K562 (cell line): ENCODE data around the gene HOTAIR. TPM values are rescaled to one million over a fixed set of nuclear protein-coding genes. Genes with fewer than 3 reads are reported as not detected.

Experiments used
- ATAC-seq: fragments of 200-7000 bp; cut with Tn5 transposase; 3 replicates; pipeline ENCODE4 v1.9.1; 2020; ENCODE audit warnings: moderate library complexity
- BruUV-seq: library from RNA; stranded (reverse); fragments of 400-500 nt; replicated peaks from 2 replicates; lab custom pipeline; 2021; lab: Mats Ljungman, UMichigan
- CTCF ChIA-PET: fragments of 300-600 bp; formaldehyde crosslinking; extraction: SDS; loops from one replicate; lab custom pipeline; 2021; ENCODE audit warnings: low intra/inter-chr PET ratio; lab: Yijun Ruan, JAX
- POLR2A ChIA-PET: fragments of 300-600, 350-650 bp; sonication (Branson Sonifier 250); formaldehyde crosslinking; extraction: SDS; loops from one replicate; lab custom pipeline; 2021; ENCODE audit warnings: antibody characterized with exemption, inconsistent platforms; lab: Yijun Ruan, JAX
- DNase-seq, 4 experiments: peaks; one replicate each; pipeline versions ENCODE4 v3.0.0 to v3.0.0-alpha.2; 2011 to 2018; ENCODE audit warnings: low spot score in 3 of 4, mixed read lengths in 3 of 4; ENCODE audit errors: extremely low read depth in 1 of 4
- FAIRE-seq: peaks from 2 replicates; lab custom pipeline; 2011; peaks lifted over from hg19 to GRCh38; lab: Jason Lieb, UNC
- H2AFZ ChIP-seq: 2 replicates; pipeline ENCODE4 v1.6.0; 2011; ENCODE audit warnings: low read depth, low read length, control low read depth, inconsistent platforms
- H3K27ac ChIP-seq: fragments of 200-600 bp; 3 replicates; pipeline ENCODE4 v1.8.0; 2011; ENCODE audit warnings: low read depth, mild to moderate bottlenecking, control low read depth, inconsistent platforms, low read length, moderate library complexity, mixed read lengths; ENCODE audit errors: extremely low read depth
- H3K27me3 ChIP-seq, 2 experiments: fragments of 300-600 bp in 1 of 2; 2 replicates in 1 of 2; 3 replicates in 1 of 2; pipeline versions ENCODE4 v1.6.0 to v1.8.0; 2011; ENCODE audit warnings: inconsistent platforms in 2 of 2, low read length in 2 of 2, mild to moderate bottlenecking in 1 of 2, mixed read lengths in 1 of 2, moderate library complexity in 1 of 2; ENCODE audit not compliant: control insufficient read depth in 2 of 2, insufficient read depth in 2 of 2
- H3K36me3 ChIP-seq: fragments of 300-600 bp; 3 replicates; pipeline ENCODE4 v1.8.0; 2011; ENCODE audit warnings: mild to moderate bottlenecking, low read length, inconsistent platforms; ENCODE audit not compliant: control insufficient read depth, insufficient read depth
- H3K4me1 ChIP-seq, 2 experiments: fragments of 200-600 bp in 1 of 2; replicated peaks in 1 of 2; 2 replicates in 1 of 2; 3 replicates in 1 of 2; pipeline versions ENCODE4 v1.5.1 to v1.8.0; 2011; ENCODE audit warnings: inconsistent platforms in 2 of 2, low read length in 2 of 2, mild to moderate bottlenecking in 1 of 2, mixed read lengths in 1 of 2, moderate library complexity in 1 of 2; ENCODE audit not compliant: control insufficient read depth in 2 of 2, insufficient read depth in 2 of 2
- H3K4me2 ChIP-seq: 2 replicates; pipeline ENCODE4 v1.6.1; 2011; ENCODE audit warnings: low read length, control low read depth, inconsistent platforms, mixed read lengths; ENCODE audit not compliant: insufficient read depth
- H3K4me3 ChIP-seq: fragments of 200-600 bp; sonication (generic), shearing (Covaris generic); 2 replicates; pipeline ENCODE4 v1.5.1; 2016; ENCODE audit warnings: control low read depth, inconsistent platforms
- H3K79me2 ChIP-seq: fragments of 200-600 bp; 3 replicates; pipeline ENCODE4 v1.8.0; 2011; ENCODE audit warnings: low read length, inconsistent platforms; ENCODE audit not compliant: control insufficient read depth, insufficient read depth
- H3K9ac ChIP-seq, 2 experiments: 2 replicates each; pipeline versions ENCODE4 v1.6.0 to v1.6.1; 2011; ENCODE audit warnings: low read depth in 2 of 2, low read length in 2 of 2, control low read depth in 1 of 2, inconsistent platforms in 1 of 2, mild to moderate bottlenecking in 1 of 2, mixed read lengths in 1 of 2; ENCODE audit not compliant: insufficient read depth in 1 of 2
- H3K9me1 ChIP-seq: one replicate; pipeline ENCODE4 v1.6.0; 2011; ENCODE audit warnings: inconsistent platforms, mild to moderate bottlenecking, low read length, moderate library complexity; ENCODE audit not compliant: control insufficient read depth, insufficient read depth
- H3K9me3 ChIP-seq: replicated peaks from 2 replicates; pipeline ENCODE4 v1.5.1; 2011; ENCODE audit warnings: low read depth, low read length, inconsistent platforms; ENCODE audit not compliant: control insufficient read depth, insufficient read depth
- H4K20me1 ChIP-seq: replicated peaks from 2 replicates; pipeline ENCODE4 v1.6.1; 2011; ENCODE audit warnings: low read length, inconsistent platforms, mixed read lengths; ENCODE audit not compliant: control insufficient read depth, insufficient read depth
- ATF6 ChIP-seq: sonication (generic); formaldehyde crosslinking; IDR thresholded peaks from 2 replicates; pipeline ENCODE4 v1.4.0; 2020; ENCODE audit warnings: mild to moderate bottlenecking, missing genetic modification reagents
- BRF2 ChIP-seq: IDR thresholded peaks from 3 replicates; pipeline ENCODE4 v1.6.1; 2011; ENCODE audit warnings: borderline replicate concordance, mild to moderate bottlenecking; ENCODE audit not compliant: insufficient read length, insufficient read depth
- EGR1 ChIP-seq: fragments of 450-650 bp; conservative IDR thresholded peaks from 2 replicates; pipeline ENCODE4 v1.6.1; 2017; ENCODE audit warnings: mild to moderate bottlenecking
- ETV1 ChIP-seq: fragments of 450-650 bp; conservative IDR thresholded peaks from 2 replicates; pipeline ENCODE4 v1.6.1; 2016; ENCODE audit warnings: missing genetic modification characterization, control low read depth, low read depth, missing compliant biosample characterization
- JUND ChIP-seq, 2 experiments: IDR thresholded peaks; 2 replicates in 1 of 2; 3 replicates in 1 of 2; pipeline ENCODE4 v1.6.1; 2011; ENCODE audit warnings: borderline replicate concordance in 2 of 2, low read depth in 2 of 2, low read length in 2 of 2, improper control_type of control experiment in 1 of 2, missing biosample characterization in 1 of 2, missing genetic modification characterization in 1 of 2, missing genetic modification reagents in 1 of 2
- NBN ChIP-seq: fragments of 450-650 bp; IDR thresholded peaks from 2 replicates; pipeline ENCODE4 v1.6.1; 2016; ENCODE audit warnings: low read depth, mild to moderate bottlenecking
- NCOA6 ChIP-seq: fragments of 450-650 bp; IDR thresholded peaks from 2 replicates; pipeline ENCODE4 v1.6.1; 2017; ENCODE audit warnings: mild to moderate bottlenecking
- NFATC3 ChIP-seq: fragments of 450-650 bp; IDR thresholded peaks from 2 replicates; pipeline ENCODE4 v1.6.1; 2017; ENCODE audit warnings: mild to moderate bottlenecking
- SMARCA5 ChIP-seq: fragments of 450-650 bp; IDR thresholded peaks from 2 replicates; pipeline ENCODE4 v1.6.1; 2016
- SNAPC5 ChIP-seq: fragments of 250-450 bp; sonication (Bioruptor Pico); IDR thresholded peaks from 2 replicates; pipeline ENCODE4 v1.8.0; 2021; ENCODE audit warnings: moderate library complexity, mild to moderate bottlenecking, inconsistent platforms
- THAP12 ChIP-seq: fragments of 250-450 bp; sonication (Bioruptor Pico); IDR thresholded peaks from 2 replicates; pipeline ENCODE4 v1.9.0; 2021; ENCODE audit warnings: mild to moderate bottlenecking, inconsistent platforms
- YBX1 ChIP-seq: fragments of 450-650 bp; IDR thresholded peaks from 2 replicates; pipeline ENCODE4 v1.7.1; 2016; ENCODE audit warnings: mild to moderate bottlenecking
- ZC3H8 ChIP-seq: fragments of 450-650 bp; IDR thresholded peaks from 2 replicates; pipeline ENCODE4 v1.6.1; 2017
- WGBS: fragments of 100-300 bp; shearing (Covaris generic); methylation state at CpG from one replicate; pipeline ENCODE4 v1.1.6; 2016; ENCODE audit warnings: low coverage, mixed read lengths; ENCODE audit not compliant: insufficient coverage; ENCODE audit errors: missing lambda C conversion rate; 5-methylcytosine and 5-hydroxymethylcytosine counted together
- in situ Hi-C: fragments of 300-500 bp; cut with MboI; formaldehyde crosslinking; loops from 4 replicates; pipeline ENCODE4 v1.15.0; 2018; ENCODE audit warnings: inconsistent platforms, mixed read lengths
- intact Hi-C: fragments of 100-400 bp; cut with micrococcal nuclease; formaldehyde crosslinking; loops from 2 replicates; pipeline ENCODE4 v1.14.2; 2022
- polyA plus RNA-seq, 8 experiments: library from polyadenylated mRNA; depleted of rRNA in 4 of 8; stranded (reverse) in 5 of 8; unstranded in 3 of 8; fragments of >200 nt; fragmentation: Nextera tagmentation in 2 of 8; fragmentation: Illumina TruSeq in 1 of 8; extraction: Ambion mirVana in 2 of 8; extraction: Trizol in 1 of 8; gene quantifications; 2 replicates each; pipeline versions ENCODE4 v1.2.1 to v1.2.3, GENCODE V29; 2011 to 2014; ENCODE audit warnings: inconsistent platforms in 1 of 8, missing spikeins in 1 of 8
- total RNA-seq, 7 experiments: library from RNA; depleted of rRNA in 6 of 7; stranded (reverse); fragments of >200 nt in 6 of 7; fragmentation: Illumina TruSeq in 2 of 7; extraction: Trizol in 2 of 7; gene quantifications; 2 replicates each; pipeline versions ENCODE4 v1.2.1 to v1.2.3, GENCODE V29; 2011 to 2021; ENCODE audit warnings: low replicate concordance in 1 of 7
- TF ChIP-seq, protein P1 (sequence below): fragments of 200-800 bp; sonication (Bioruptor generic); IDR thresholded peaks from 2 replicates; pipeline ENCODE4 v1.6.1; 2017; ENCODE audit warnings: missing genetic modification characterization, missing compliant biosample characterization

Gene HOTAIR
- total and polyA plus RNA-seq, 9 of the 15 experiments (the other 6 are each of a cell fraction or from before 2014, with no cell fraction given): 0.04 TPM; not detected in 8

DNA sequence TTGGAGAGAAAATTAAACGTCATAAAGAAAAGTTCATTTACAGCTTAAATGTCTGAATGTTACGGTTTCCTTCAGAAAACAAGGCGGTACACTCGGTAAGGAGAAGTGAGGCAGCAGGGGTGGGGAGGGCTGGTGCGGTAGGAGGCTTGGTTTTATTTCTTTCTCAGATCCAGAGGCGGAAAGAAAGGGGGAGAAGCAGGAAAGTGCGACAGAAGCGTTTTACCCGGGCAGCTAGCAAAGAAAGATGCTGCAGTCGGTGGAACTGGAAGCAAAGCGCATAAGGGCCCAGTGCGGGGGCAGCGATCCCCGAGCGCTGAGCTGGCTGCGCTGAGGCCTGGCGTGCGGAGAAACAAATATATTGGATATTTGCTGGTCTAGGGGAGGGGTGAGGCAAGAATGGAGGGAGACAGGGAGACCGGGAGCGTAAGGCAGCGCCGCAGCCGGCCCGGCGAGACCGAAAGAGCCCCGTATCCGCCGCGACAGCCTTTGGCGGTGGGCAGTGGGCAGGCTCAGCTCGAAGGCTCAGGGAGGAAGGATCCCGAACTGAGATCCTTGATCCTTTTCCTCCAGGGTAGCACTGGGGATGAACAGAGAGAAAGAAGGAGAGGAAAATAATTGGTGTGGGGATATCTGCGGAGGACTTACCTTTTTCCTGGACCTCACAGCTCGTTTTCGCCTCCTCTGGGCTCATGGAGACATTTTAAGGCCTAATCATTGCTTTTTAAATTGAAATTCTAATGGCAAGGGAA lies 8.2 kb downstream of the HOTAIR start:
- no peak overlapping the region for H2AFZ ChIP-seq
- in situ Hi-C loops: no loop called here
- peaks cover 0 to 13% of the 10 kb centered on the region in 2 experiments; a peak in 4 of 5 replicates for H3K4me1 ChIP-seq
- H3K27ac ChIP-seq: no peak overlapping the region
- H3K27me3 ChIP-seq: peaks cover 73 to 82% of the 10 kb centered on the region in 2 experiments
- FAIRE-seq: no peak
- no peaks in the 10 kb centered on the region for H3K79me2 ChIP-seq
- no peaks in the 10 kb centered on the region for H3K36me3 ChIP-seq
- no peak overlapping the region for H3K4me3 ChIP-seq
- H3K9me3 ChIP-seq: no peaks in the 10 kb centered on the region
- BruUV-seq: no TSS peak
- H3K9me1 ChIP-seq: no peaks in the 10 kb centered on the region
- CTCF ChIA-PET: no interaction called here
- H3K4me2 ChIP-seq: no peak overlapping the region
- H3K9ac ChIP-seq: no peak overlapping the region
- TF ChIP-seq JUND (IDR thresholded peaks at IDR 0.05; ENCODE audit: borderline replicate concordance, low read depth, low read length): no peak
- no peak for TF ChIP-seq JUND (tag; IDR thresholded peaks at IDR 0.05; ENCODE audit: borderline replicate concordance, low read depth, low read length)
- TF ChIP-seq THAP12 (CRISPR knock-in tag): no peak
- no peak for TF ChIP-seq NBN
- TF ChIP-seq ATF6 (CRISPR knock-in tag): no peak
- TF ChIP-seq, protein P1, sequence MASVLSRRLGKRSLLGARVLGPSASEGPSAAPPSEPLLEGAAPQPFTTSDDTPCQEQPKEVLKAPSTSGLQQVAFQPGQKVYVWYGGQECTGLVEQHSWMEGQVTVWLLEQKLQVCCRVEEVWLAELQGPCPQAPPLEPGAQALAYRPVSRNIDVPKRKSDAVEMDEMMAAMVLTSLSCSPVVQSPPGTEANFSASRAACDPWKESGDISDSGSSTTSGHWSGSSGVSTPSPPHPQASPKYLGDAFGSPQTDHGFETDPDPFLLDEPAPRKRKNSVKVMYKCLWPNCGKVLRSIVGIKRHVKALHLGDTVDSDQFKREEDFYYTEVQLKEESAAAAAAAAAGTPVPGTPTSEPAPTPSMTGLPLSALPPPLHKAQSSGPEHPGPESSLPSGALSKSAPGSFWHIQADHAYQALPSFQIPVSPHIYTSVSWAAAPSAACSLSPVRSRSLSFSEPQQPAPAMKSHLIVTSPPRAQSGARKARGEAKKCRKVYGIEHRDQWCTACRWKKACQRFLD: no peak
- TF ChIP-seq NFATC3: no peak
- no peak for TF ChIP-seq NCOA6
- no peak for TF ChIP-seq YBX1
- no peak for TF ChIP-seq BRF2
- TF ChIP-seq ZC3H8: no peak
- no peak for TF ChIP-seq ETV1
- TF ChIP-seq SMARCA5: no peak
- no peak for TF ChIP-seq SNAPC5 (CRISPR knock-in tag)
- no peak for TF ChIP-seq EGR1
- ATAC-seq: no peak
- intact Hi-C loops: no loop called here
- DNase-seq: no peak
- 40% methylated on average over 35 of the region's 36 CpGs for WGBS
- POLR2A ChIA-PET: interaction anchor here (0.7 kb wide), 1 partner anchor 11 kb away, joined by 4 read pairs; the partner anchor contains the start of gene HOXC12
- H4K20me1 ChIP-seq: no peaks in the 10 kb centered on the region; the same call in 1 of the 2 replicates
